Activated T-cell treated with anti-CD3 and anti-CD28 coated beads, Interleukin-2, amount 50 U/mL, for 1 hour (primary cell): ENCODE results near the gene ATAD2B.
"Not testable (repeated sequence)": the region's sequence is repeated elsewhere in the genome, so short reads cannot be mapped to it uniquely, and the experiment has no call there.

ENCODE experiments used
- DNase-seq: peaks from one replicate; pipeline ENCODE4 v3.0.0-alpha.2; 2020

ATAD2B gene

DNA sequence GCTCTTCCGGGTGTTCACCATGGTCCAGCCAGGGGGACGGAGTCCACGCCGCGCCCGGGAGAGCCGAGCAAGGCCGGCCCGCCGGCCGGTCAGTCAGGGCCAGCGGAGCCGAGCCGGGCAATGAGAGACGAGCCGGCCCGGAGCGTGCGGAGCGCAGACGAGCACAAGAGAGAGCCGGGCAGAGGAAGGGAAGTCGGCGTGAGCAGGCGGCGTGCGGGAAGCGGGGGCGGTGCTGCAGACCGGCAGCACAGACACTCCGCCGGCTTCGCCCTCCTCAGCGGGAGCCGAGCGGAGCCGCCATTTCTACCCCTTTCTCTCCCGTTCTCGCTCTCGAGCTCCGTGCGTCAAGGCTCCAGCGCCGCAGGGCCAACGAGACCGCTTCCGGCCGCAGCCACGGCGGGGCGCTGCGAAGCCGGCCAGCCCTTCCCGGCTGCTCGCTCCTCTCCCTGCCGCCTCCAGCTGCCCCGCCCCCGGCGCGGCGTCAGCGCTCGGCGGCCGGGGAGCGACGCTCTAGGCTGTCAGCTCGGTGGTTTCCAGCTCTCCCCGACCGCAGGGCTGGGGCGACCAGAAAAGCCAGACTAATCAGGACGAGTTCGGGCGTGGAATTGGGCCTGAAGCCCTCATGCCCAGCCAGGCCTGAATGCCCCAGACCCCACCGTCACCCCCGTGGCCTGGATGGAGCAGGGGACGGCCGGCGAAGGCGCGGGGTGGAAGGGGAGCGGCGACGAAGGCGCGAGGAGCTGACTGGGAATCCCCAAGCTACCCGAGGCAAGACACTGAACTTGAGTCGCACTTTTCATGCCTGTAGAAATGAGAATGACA, at the start of gene ATAD2B:
TSS of gene ATAD2B (minus strand) at position 374 of the 822 bp plus-strand sequence. CDS start at position 21, 353 bp downstream.
- peak; percentile 98 for DNase-seq

DNA sequence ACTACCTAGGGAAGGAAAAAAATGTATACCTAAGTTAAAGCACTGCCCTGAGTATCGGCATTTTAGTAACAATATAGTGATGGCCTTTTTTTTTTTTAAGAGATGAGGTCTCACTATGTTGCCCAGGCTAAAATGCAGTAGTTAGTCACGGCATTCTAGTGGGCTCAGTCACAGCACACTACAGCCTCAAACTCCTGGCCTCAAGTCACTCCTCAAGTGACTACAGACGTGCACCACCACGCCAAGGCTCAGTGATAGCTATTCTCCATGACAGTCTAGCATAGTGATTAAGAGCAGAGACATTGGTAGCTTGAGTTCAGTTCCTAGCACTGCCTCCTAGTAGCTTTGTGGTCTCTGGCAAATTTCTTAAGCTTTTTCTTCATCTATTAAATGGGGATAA, 40.9 kb upstream of the ATAD2B start:
- DNase-seq: no peak

DNA sequence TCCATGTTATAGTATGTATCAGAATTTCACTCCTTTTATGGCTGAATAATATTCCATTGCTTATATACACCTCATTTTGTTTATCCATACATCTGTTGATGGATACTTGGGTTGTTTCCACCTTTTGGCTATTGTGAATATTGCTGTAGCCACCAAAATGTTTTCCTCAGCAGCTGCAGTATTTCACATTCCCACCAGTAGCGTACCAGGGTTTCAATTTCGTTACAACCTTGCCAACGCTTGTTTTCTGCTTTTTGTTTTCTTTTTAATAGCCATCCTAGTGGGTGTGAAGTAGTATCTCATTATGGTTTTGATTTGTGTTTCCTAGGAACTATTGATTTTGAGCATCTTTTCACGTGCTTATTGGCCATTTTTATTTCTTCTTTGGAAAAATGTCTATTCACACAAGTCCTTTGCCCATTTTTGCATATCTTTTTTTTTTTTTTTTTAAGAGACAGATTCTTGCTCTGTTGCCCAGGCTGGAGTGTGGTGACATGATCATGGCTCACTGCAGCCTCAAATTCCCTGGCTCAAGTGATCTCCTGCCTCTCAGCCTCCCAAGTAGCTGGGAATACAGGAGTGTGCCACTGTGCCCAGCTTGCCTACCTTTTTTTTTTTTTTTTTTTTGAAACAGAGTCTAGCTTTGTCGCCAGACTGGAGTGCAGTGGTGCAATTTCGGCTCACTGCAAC, 27.5 kb upstream of the ATAD2B start:
- no peak for DNase-seq

DNA sequence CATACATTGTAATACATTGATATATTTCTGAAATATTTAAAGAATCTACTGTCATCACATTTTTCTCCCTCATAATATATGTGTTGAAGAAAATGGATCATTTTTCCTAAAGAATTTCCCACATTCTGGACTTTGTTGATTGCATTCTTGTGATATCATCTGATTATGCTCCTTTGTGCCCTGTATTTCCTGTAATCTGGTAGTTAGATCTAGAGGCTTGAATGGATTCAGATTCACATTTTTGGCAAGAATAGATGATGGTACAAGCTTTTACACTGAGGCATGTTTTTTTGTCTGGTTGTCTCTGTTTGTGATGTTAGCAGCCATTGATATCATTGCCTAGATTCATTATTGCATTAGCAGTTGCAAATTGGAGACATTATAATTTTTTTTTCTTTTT, 26.7 kb upstream of the ATAD2B start:
- DNase-seq: no peak

DNA sequence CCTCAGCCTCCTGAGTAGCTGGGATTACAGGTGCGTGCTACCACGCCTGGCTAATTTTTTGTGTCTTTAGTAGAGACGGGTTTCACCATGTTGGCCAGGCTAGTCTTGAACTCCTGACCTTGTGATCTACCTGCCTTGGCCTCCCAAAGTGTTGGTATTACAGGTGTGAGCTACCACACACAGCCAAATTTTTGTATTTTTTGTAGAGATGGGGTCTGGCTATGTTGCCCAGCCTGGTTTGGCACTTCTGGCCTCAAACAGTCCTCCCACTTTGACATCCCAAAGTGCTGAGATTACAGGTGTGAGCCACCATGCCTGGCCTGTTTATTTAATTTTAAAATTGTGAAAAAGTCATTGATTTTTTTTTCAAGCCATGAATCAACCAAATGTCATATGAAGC, 25.6 kb upstream of the ATAD2B start:
- DNase-seq: not testable (repeated sequence)

DNA sequence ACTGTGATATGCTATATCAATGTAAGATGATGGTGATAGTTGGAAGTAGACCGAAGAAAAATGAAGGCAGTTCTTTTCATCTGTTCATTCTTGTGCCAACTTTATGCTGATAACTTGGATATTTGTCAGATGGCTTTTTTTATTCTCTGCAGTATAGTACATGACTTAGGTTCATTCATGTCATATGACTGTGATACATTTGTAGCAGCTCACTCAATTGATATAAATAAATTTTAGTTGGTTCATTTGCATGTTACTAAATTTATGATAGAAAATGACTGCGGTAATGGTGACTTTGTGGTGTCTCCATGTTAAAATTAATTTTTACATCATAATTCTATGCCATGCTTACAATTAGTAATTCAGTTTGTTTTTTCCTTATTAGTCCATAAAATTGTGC, 20.4 kb upstream of the ATAD2B start:
- no peak for DNase-seq

DNA sequence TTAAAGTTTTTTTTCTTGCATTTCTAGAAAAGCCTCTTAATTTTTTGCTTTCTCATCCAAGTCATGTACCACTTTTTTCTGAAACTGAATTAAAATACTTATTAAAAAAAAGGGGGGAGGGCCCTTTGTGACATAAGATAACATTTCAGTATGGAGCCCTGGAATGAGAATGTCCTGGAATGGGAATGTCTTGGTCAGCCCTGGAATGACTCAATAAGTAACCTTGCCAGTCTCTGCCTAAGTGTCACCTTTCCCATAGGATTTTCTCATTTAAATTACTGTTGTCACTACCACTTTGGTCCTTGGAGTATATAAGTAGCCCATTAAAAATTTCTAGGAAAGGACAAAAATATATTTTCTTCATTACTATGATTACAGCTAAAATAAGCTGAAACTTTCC, 18.1 kb upstream of the ATAD2B start:
- no peak for DNase-seq

DNA sequence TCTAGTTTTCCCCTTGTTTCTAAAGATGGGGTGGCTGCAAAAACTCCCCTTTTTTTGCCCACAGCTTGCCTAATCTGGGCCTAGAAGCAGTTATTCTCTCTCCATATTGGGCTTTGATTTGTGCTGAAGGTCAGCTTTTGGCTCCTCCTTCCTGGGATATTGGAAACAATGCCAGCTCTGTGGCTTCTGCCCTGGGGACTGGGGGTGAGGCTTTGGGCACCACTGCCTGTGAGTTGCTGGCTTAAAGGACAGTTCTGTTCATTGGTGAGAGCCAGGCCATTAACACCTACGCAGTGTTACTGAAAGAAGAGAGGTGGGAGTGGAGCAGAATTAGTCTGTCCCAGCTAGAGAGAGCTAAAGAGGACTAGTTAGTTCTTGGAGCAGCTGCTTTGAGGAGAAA, 17.6 kb upstream of the ATAD2B start:
- DNase-seq: no peak

DNA sequence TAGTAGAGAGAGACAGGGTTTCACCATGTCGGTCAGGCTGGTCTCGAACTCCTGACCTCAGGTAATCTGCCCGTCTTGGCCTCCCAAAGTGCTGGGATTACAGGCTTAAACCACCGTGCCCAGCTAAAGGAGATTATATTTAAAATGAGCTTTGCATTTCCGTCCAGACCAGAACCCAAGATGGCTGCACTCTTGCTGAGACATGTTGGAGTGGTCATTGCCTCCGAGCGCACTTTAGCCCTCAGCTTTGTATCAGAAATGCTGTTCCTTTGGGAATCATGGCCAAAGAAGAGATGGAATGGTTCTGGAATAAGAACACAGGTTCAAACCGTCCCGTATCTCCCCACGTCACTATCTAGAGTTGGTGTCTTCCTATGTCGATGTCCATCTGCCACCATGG, 16.7 kb upstream of the ATAD2B start:
- no peak for DNase-seq

DNA sequence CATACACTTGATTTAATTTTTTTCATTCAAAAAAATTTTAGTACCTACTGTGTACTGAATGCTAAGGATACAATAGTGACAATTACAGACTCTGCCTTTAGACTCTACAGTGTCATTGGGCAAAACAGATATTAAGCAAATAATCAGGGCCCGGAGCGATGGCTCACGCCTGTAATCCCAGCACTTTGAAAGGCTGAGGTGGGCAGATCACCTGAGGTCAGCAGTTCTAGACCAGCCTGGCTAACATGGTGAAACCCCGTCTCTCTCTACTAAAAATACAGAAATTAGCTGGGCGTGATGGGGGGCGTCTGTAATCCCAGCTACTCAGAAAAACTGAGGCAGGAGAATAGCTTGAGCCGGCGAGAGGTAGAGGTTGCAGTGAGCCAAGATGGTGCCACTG, 14.7 kb upstream of the ATAD2B start:
- DNase-seq: no peak

DNA sequence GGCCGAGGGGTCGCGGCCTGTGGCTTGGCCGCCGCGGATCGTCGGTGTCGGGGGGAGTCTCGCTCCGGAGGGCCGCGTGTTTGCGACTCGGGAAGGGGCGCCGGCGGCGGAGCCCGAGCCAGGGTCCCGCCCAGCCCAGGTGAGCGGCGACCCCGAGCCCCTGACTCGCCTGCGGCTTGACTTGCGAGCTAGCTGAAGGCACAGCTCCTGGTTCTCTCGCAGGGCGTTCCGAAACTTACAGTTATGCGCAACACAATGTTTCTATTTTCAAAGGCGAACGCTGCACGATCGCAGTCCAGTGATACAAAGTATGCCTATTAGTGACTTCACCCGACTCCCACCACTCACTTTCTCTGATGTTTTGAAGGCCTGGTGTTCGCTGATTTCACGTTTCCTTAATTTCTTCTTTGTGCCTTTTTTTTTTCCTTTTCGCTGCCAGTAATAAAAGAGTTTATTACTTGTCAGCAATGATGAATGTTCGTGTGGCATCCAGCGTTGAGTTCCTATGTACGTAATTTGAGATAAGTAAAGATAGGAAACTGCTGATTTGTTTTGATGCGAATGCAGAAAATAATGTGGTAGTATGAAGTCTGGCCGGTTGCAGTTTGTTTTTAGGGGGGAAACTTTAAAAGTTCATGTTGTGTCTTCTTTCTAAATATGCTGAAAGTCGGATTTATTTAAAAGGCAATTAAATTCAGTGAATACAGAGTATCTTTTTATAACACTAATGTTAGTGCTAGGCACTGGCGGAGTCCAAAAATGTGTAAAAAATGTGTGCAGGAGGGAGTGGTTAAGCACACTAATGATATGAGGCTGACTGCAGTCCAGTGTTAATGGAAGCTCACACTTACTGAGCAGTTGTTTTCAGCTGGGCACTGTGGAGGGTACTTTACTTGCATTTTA, 14.0 kb upstream of the ATAD2B start:
- no peak for DNase-seq

DNA sequence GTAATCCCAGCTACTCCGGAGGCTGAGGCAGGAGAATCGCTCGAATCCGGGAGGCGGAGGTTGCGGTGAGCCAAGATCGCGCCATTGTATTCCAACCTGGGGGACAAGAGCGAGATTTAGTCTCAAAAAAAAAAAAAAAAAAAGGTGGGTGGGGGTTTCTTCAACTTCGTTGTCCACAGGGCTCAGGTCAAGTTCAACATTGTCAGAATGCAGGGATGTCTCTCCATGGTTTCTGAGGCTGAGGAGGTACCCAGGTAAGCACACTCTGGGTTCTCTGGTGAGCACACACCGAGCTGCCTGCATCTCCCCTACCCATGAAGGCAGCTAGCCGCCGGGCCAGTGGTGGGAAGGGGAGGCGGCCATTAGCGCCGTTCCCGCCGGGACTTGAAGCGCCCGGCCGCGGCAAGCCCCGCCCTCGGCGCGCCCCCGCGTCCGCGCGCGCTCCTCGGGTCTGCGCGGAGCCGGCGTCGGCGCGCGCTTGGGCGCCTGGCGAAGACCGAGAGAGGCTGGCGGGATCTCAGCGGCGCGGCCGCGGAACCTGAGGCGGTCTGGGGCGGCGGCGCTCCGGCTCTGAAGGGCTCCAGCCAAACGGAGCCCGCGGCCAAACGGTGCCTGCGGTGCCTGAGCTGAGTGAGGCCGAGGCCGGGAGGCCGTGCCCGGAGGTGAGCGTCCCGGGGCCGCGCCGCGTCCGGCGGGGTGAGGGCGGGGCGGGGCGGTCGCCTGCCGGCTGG, 13.2 kb upstream of the ATAD2B start, which contains the start of gene UBXN2A:
TSS of gene UBXN2A (plus strand) at position 477 of the 731 bp plus-strand sequence. CDS start 17,852 bp downstream, outside the sequence.
- DNase-seq: peak; percentile 84

DNA sequence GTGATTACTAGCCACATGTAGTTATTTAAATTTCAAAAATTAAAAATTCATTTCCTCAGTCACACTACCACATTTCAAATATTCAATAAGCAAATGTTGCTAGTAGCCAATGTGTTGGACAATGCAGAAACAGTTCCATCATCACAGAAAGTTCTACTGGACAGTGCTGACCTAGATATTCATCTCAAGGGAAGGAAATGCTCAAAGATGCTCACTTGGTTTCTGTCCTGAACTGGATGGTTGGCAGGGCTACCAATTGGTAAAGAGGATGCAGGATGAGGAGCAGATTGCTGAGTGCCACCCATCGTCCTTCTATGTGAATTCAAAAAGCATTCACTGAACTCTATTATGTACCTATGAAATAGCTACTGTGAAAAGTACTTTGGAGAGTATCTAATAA, 7.3 kb upstream of the ATAD2B start:
- DNase-seq: no peak

DNA sequence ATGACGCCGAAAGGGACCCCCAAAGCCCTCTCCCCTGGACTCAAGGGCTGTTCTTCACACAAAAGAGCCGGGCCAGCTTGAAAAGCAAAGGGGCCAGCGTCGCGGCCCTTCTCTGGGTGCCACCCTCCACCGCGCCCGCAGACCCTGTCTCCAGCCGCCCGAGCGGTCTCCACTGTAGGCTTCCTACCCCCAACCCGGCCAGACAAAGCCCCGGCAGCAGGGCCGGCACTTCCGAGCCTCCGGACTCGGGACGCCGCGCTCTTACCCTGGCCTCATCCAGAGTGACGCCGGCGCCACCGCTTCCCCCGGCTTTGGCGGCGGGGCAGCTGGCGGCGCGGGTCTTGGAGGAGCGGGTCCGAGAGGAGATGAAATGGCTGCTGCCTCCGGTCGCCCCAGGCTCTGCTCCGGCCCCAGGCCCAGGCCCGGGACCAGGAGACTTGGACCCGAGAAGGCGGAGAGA, 603 bp downstream of the ATAD2B start:
- DNase-seq: no peak

DNA sequence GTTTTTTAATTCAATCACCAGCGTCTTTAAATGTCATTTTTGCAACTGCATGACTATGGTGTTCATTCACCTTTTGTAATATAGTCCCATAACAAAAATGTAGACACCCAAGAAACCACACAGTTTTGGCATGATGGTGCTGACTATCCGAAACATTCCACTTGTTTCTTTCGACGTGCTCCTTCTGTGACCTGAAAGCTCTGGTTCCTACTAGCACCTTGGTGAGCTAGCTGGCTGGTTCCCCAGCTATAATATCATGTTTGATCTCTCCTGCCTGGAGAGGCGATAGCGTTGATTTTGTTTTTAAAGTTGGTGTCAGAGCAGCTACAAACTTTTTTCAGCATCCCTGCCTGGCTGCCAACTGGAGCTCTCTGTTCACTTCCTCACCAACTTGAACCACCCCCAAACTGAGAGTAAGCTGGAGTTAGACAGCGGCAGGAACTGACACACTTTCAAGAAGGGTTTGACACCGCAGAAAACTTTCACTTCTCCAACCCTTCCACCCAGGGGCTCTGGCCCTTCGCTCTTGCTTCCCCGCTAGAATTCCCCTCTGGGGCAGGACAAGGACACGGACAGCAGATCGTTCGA, 1.1 kb downstream of the ATAD2B start:
- DNase-seq: peak; percentile 56

DNA sequence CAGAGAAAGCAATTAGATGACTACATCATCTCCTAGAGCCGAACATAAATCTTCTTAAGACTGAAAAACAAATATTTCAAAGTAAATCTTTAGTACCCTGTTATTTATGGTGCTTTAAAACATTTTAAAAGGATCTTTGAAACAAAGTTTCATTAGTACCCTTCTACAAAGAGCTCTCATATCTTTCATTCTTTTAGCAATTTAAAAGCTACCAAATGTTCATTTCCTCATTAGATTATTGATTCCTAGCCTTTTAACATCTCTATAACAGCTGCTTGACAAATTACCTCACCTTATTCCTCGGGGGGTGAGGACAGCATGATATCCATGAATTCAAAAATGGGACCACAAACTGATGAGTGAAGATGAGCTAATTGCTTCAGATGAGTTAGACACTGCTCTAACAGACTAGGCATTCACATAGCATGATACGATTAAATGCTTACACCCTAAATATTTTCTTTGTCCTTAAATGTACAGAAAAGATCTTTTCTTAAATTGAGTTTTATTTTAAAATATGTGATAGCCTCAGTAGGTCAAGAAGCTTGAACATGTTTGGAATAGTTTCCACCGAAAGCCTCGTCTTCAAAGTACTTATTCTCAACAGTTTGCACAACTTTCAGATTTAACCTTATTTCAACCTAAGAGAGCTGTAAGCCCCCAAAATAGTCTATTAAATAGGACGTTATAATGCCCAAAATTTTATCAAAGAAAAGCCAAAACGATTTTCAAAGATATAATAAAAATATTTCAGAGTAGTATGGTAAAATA, 2.1 kb downstream of the ATAD2B start:
- no peak for DNase-seq

DNA sequence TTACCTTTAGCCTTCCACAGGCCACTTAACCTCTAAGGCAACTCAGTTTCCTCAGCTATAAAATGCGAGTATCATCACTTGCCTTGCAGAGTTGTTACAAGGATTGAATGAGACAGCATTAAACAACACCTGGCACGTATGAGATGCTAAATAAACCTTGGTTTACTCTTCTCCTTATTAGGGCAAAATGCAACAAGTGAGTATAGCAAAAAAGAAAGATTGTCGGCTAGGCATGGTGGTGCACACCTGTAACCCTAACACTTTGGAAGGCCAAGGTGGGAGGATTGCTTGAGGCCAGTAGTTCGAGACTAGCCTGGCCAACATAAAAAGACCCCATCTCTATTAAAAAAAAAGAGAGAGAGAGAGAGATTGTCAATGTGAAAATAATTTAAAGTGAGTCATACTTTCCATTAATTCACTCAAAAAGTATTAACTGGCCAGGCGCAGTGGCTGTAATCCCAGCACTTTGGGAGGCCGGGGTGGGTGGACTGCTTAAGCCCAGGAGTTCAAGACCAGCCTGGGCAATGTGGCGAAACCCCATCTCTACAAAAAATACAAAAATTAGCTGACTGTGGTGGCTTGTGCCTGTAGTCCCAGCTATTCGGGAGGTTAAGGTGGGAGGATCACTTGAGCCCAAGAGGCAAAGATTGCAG, 8.0 kb downstream of the ATAD2B start:
- DNase-seq: no peak

DNA sequence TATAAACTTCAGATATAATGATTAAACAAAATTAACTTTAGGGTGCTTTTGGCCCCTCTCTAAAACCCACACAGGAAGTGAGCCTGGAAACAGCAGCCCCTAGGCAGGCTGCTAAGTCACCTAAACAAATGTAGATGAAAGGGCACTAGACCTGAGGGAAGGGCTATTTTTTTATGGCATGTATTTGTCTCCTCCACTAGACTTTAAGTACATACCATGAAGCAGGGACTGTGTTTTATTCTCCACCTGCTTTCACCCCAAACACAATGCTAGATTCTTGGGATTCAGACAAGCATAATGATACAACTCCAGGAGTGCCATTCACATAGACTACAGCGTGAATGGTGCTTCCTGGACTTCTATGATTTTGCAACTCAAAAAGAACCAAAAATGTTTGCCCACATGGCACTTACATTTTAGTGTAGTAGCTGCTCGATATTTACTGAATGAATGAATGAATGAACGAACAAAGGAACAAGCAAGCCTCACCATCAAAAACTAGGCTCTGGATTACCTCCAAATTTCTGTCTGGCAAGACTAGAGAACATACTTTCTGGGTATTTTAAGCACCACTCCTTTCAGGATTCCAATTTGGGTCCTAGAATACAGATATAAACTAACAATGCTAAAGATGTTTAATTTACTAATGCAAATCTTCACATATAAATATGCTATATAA, 10.1 kb downstream of the ATAD2B start:
- no peak for DNase-seq

DNA sequence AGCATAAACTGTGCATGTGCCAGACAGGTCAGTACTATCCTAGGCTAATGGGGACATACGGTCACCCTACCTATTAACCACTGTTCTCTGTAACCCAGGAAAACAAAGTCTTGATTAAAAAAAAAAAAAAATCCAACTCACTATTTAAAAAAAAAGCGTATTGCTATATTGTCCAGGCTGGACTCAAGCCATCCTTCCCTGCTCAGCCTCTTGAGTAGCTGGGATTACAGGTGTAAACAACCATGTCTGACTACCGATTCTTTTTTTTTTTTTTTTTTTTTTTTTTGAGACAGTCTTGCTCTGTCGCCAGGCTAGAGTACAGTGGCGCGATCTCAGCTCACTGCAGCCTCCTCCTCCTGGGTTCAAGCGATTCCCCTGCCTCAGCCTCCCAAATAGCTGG, 11.6 kb downstream of the ATAD2B start:
- DNase-seq: no peak

DNA sequence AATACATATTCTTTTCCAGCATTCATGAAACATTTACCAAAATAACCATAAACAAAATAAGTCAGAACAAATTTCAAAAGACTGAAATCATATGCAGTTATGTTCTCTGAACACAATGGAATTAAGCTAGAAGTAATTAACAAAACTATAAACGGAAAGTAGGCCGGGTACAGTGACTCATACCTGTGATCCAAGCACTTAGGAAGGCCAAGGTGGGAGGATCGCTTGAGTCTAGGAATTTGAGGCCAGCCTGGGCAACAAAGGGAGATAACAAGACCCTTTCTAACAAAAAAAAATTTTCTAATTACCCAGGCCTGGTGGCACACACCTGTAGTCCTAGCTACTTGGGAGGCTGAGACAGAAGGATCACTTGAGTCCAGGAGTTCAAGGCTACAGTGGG, 14.9 kb downstream of the ATAD2B start:
- DNase-seq: no peak
